Measurements from ENCODE around the gene AK5.

AK5 gene

DNA sequence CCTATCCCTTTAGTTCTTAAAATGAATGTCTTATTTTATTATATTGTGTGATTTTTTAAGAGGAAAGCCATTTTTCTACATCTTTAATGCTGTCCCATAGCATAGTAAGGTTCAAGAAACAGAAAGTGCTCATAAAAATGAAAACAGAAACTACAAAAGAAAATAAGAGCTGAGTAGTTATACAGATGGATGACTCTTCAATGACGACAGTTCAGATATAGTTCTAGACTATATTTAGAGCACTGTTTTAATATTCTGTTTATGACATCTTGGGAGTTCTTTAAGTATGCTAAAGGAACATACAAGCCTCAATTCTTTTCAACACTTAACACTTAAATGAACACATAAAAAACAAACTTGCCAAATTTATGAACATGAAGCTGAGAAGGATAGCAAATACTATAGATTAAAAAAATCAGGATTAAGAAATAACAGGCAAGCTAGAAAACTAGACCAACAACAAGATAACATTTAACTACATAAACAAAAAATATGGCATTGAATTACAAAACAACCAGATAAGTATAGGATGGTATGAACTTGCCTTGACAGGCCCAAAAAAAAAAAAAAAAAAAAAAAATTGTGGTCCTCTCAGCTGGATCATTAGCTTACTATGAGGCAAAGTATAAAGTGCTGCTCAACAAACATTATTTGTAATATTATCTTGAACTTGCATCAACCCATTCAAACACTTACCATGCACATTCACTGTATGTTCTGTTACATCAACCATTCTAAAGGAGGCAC is 312.7 kb downstream of the AK5 start:
- TF ChIP-seq, protein P1, sequence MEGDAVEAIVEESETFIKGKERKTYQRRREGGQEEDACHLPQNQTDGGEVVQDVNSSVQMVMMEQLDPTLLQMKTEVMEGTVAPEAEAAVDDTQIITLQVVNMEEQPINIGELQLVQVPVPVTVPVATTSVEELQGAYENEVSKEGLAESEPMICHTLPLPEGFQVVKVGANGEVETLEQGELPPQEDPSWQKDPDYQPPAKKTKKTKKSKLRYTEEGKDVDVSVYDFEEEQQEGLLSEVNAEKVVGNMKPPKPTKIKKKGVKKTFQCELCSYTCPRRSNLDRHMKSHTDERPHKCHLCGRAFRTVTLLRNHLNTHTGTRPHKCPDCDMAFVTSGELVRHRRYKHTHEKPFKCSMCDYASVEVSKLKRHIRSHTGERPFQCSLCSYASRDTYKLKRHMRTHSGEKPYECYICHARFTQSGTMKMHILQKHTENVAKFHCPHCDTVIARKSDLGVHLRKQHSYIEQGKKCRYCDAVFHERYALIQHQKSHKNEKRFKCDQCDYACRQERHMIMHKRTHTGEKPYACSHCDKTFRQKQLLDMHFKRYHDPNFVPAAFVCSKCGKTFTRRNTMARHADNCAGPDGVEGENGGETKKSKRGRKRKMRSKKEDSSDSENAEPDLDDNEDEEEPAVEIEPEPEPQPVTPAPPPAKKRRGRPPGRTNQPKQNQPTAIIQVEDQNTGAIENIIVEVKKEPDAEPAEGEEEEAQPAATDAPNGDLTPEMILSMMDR (conservative IDR thresholded peaks at IDR 0.05), result no peak
- H3K27ac ChIP-seq, result no peak overlapping the region

DNA sequence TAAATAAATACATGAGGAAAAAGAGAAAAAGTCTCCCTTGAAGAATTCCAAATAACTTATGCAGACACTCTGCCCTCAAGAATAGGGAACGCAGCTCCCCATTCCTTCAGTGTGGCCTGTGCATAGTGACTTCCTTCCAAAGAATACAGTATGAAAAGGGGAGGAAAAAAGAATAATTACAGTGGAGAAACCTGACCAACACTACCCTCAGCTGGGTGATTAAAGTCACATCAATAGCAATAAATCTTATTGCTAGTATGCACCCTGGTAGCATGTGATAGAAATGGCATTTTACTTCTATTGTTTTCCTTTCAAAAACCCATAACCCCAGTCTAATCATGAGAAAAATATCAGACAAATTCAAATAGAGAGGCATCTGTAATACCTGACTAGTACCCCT is 315.5 kb downstream of the AK5 start:
- TF ChIP-seq, protein P1 (conservative IDR thresholded peaks at IDR 0.05), result no peak
- H3K27ac ChIP-seq, result no peak overlapping the region

DNA sequence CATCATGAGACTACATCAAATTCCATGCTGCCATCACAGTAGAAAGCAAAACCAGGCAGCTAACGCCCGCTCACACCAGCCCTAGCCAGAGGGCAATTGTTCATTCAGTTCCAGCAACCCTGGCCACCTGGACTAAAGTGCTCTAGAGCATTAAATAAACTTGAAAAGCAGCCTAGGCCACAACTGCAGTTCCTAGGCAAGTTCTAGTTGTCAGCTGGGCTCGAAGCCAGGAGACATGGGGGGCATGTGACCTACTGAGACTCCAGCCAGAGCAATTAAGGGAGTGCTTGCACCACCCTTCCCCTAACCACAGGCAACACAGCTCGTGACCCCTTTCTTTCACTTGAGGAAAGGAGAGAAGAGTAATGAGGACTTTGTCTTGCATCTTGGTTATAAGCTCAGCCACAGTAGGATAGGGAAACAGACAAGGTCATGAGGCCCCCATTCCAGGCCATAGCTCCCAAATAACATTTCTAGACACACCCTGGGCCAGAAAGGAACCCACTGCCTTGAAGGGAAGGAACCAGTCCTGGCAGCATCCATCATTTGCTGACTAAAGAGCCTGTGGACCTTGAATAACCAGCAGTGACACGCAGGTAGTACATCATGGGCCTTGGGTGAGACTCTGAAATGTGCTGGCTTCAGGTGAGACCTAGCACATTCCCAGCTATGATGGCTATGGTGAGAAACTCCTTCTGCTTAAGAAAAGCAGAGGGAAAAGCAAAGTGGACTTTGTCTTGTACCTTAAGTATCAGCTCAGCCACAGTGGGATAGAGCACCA is 323.6 kb downstream of the AK5 start:
- TF ChIP-seq, protein P1 (conservative IDR thresholded peaks at IDR 0.05), result no peak
- no peak overlapping the region for H3K27ac ChIP-seq

DNA sequence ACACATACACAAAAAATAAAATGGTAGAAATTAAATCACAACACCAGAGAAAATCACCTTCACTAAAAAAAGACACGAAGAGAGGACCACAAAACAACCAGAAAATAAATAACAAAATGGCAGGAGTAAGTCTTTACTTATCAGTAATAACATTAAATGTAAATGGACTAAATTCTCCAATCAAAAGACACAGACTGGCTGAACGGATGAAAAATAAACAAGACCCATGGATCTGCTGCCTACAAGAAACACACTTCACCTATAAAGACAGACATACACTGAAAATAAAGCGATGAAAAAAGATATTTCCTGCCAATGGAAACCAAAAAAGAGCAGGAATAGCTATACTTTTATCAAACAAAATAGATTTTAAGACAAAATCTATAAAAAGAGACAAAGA is 327.1 kb downstream of the AK5 start:
- TF ChIP-seq, protein P1 (conservative IDR thresholded peaks at IDR 0.05), result no peak
- H3K27ac ChIP-seq, result no peak overlapping the region

Measured in VCaP (cell line).